B cell (primary cell): Measurements from ENCODE around the gene IL18R1. TPM values are rescaled to one million over a fixed set of nuclear protein-coding genes. Genes with fewer than 3 reads are reported as not detected.

Experiments
- ATAC-seq: fragments of 200-7000 bp; cut with Tn5 transposase; one replicate; pipeline ENCODE4 v1.10.0; 2021; ENCODE audit warnings: low read depth, mild to moderate bottlenecking, moderate number of reproducible peaks, moderate library complexity
- CTCF ChIA-PET: fragments of 350-600 bp; sonication (Branson Sonifier 250); formaldehyde crosslinking; loops from one replicate; lab custom pipeline; 2021; ENCODE audit warnings: antibody characterized with exemption, inconsistent platforms; lab: Charles Lee
- POLR2A ChIA-PET: fragments of 350-600 bp; sonication (Branson Sonifier 250); formaldehyde crosslinking; loops from one replicate; lab custom pipeline; 2021; ENCODE audit warnings: antibody characterized with exemption; lab: Charles Lee
- DNase-seq: peaks from one replicate; pipeline ENCODE4 v3.0.0; 2013
- H2AFZ ChIP-seq: 2 replicates; pipeline ENCODE4 v1.6.1; 2012; ENCODE audit warnings: mild to moderate bottlenecking, low read depth, low read length; ENCODE audit not compliant: insufficient read depth, poor library complexity, severe bottlenecking
- H3K27ac ChIP-seq, 2 donors: 1 replicate in 1 of 2; 2 replicates in 1 of 2; pipeline ENCODE4 v1.5.1; 2012 to 2013; ENCODE audit warnings: low read length in 2 of 2, mild to moderate bottlenecking in 2 of 2, moderate library complexity in 1 of 2
- H3K27me3 ChIP-seq, 4 experiments: fragments of 200-600 bp in 1 of 4; sonication (generic) in 1 of 4; replicated peaks in 1 of 4; 1 replicate in 2 of 4; 2 replicates in 2 of 4; pipeline versions ENCODE4 v1.6.1 to v1.7.0; 2013 to 2016; ENCODE audit warnings: low read length in 3 of 4, mild to moderate bottlenecking in 2 of 4, mixed read lengths in 1 of 4, moderate library complexity in 1 of 4; ENCODE audit not compliant: insufficient read depth in 4 of 4, control insufficient read depth in 3 of 4; ENCODE audit errors: control extremely low read depth in 1 of 4
- H3K36me3 ChIP-seq, 2 experiments: replicated peaks in 1 of 2; 1 replicate in 1 of 2; 2 replicates in 1 of 2; pipeline versions ENCODE4 v1.6.1 to v1.7.1; 2013; ENCODE audit warnings: low read length in 1 of 2; ENCODE audit not compliant: insufficient read depth in 2 of 2, control insufficient read depth in 1 of 2; ENCODE audit errors: control extremely low read depth in 1 of 2, extremely low read depth in 1 of 2
- H3K4me1 ChIP-seq, 2 donors: fragments of 200-600 bp in 1 of 2; sonication (generic) in 1 of 2; 1 replicate in 1 of 2; 2 replicates in 1 of 2; pipeline versions ENCODE4 v1.5.1 to v1.6.1; 2013 to 2017; ENCODE audit warnings: low read length in 2 of 2; ENCODE audit not compliant: control insufficient read depth in 2 of 2, insufficient read depth in 2 of 2
- H3K4me2 ChIP-seq: replicated peaks from 2 replicates; pipeline ENCODE3; 2012; ENCODE audit warnings: mild to moderate bottlenecking, low read depth, low read length; ENCODE audit not compliant: poor library complexity, severe bottlenecking
- H3K4me3 ChIP-seq, 5 experiments: fragments of 200-600 bp in 1 of 5; sonication (generic) in 1 of 5; 1 replicate in 3 of 5; 2 replicates in 2 of 5; pipeline versions ENCODE4 v1.5.1 to v1.7.0; 2011 to 2016; ENCODE audit warnings: low read length in 4 of 5, mild to moderate bottlenecking in 4 of 5, low read depth in 2 of 5, control low read depth in 1 of 5, moderate library complexity in 1 of 5; ENCODE audit not compliant: insufficient read depth in 1 of 5; ENCODE audit errors: control extremely low read depth in 1 of 5, extremely low read depth in 1 of 5
- H3K79me2 ChIP-seq: fragments of 200-600 bp; sonication (generic); one replicate; pipeline ENCODE4 v1.6.0; 2016; ENCODE audit warnings: low read length; ENCODE audit not compliant: control insufficient read depth, insufficient read depth
- H3K9ac ChIP-seq: fragments of 200-600 bp; sonication (generic); 2 replicates; pipeline ENCODE4 v1.6.1; 2017; ENCODE audit warnings: mild to moderate bottlenecking, low read length, moderate library complexity
- H3K9me3 ChIP-seq, 3 donors: one replicate each; pipeline versions ENCODE4 v1.6.1 to v1.7.1; 2013; ENCODE audit warnings: low read length in 2 of 3; ENCODE audit not compliant: control insufficient read depth in 2 of 3, insufficient read depth in 1 of 3; ENCODE audit errors: control extremely low read depth in 1 of 3
- H4K20me1 ChIP-seq: 2 replicates; pipeline ENCODE4 v1.6.0; 2012; ENCODE audit warnings: mild to moderate bottlenecking, low read length; ENCODE audit not compliant: insufficient read depth, control insufficient read depth, poor library complexity, severe bottlenecking
- H3K27ac Mint-ChIP-seq: one replicate; pipeline ENCODE4 v1.8.0; 2021; ENCODE audit warnings: mixed read lengths
- H3K27me3 Mint-ChIP-seq: one replicate; pipeline ENCODE4 v1.8.0; 2021; ENCODE audit warnings: mixed read lengths
- H3K4me1 Mint-ChIP-seq: one replicate; pipeline ENCODE4 v1.8.0; 2021; ENCODE audit warnings: mixed read lengths
- H3K4me3 Mint-ChIP-seq: one replicate; pipeline ENCODE4 v1.8.0; 2021; ENCODE audit warnings: mixed read lengths
- H3K9me3 Mint-ChIP-seq: one replicate; pipeline ENCODE4 v1.8.0; 2022; ENCODE audit warnings: mixed read lengths; ENCODE audit not compliant: insufficient read depth
- CTCF ChIP-seq: fragments of 200-600 bp; IDR thresholded peaks from one replicate; pipeline ENCODE4 v1.8.0; 2022; ENCODE audit warnings: antibody characterized with exemption, mild to moderate bottlenecking
- EZH2 ChIP-seq: IDR thresholded peaks from 2 replicates; pipeline ENCODE4 v1.6.1; 2012; ENCODE audit warnings: borderline replicate concordance, low read depth, mild to moderate bottlenecking, moderate library complexity, low read length; ENCODE audit not compliant: insufficient read depth, poor library complexity, severe bottlenecking
- WGBS: methylation state at CpG from one replicate; pipeline ENCODE4 v1.1.5; 2013; ENCODE audit warnings: missing lambda C conversion rate; ENCODE audit not compliant: insufficient coverage; 5-methylcytosine and 5-hydroxymethylcytosine counted together
- intact Hi-C: fragments of 100-400 bp; cut with micrococcal nuclease; formaldehyde crosslinking; loops from one replicate; pipeline ENCODE4 v1.10.0; 2022
- polyA plus RNA-seq: library from polyadenylated mRNA; depleted of rRNA; stranded (reverse); fragments of >200 nt; gene quantifications from 2 replicates; pipeline ENCODE4 v1.2.3, GENCODE V29; 2012
- total RNA-seq, 2 donors: library from RNA; stranded (reverse); fragments of 120-200 nt in 1 of 2; gene quantifications; 1 replicate in 1 of 2; 2 replicates in 1 of 2; pipeline versions ENCODE4 v1.2.3 to v1.2.4, GENCODE V29; 2013 to 2022

Gene IL18R1
- total and polyA plus RNA-seq, 2 donors (not counting 1 experiment from before 2014, with no cell fraction given), result 1.1 TPM

- peaks cover 23% of the 10 kb centered on the region for H3K4me1 Mint-ChIP-seq
- no peak overlapping the region for H3K4me2 ChIP-seq
- peaks cover 9 to 23% of the 10 kb centered on the region in 2 donors for H3K4me1 ChIP-seq
- no peak overlapping the region for H3K9ac ChIP-seq
- DNase-seq (no peak), ATAC-seq (no peak)
- no peaks in the 10 kb centered on the region for H3K27me3 Mint-ChIP-seq
- no peak overlapping the region for H3K4me3 Mint-ChIP-seq
- intact Hi-C loops, result loop anchor here (5.0 kb wide), 3 partner anchors 63 to 107 kb away; partner anchors contain the start of gene IL18RAP
- WGBS, result no CpG with 5 or more reads among the region's 3 CpGs
- ChIA-PET POLR2A (no interaction called here), CTCF (no interaction called here)
- no peaks in the 10 kb centered on the region for H4K20me1 ChIP-seq
- TF ChIP-seq EZH2 (no peak), CTCF (no peak)
- no peaks in the 10 kb centered on the region for H3K9me3 Mint-ChIP-seq
- H2AFZ ChIP-seq, result no peak overlapping the region
- H3K9me3 ChIP-seq, result no peaks in the 10 kb centered on the region
- no peaks in the 10 kb centered on the region for H3K27me3 ChIP-seq
- no peak overlapping the region for H3K4me3 ChIP-seq
- H3K79me2 ChIP-seq, result no peaks in the 10 kb centered on the region
- H3K36me3 ChIP-seq, result no peaks in the 10 kb centered on the region
- H3K27ac ChIP-seq, result no peak overlapping the region
- no peak overlapping the region for H3K27ac Mint-ChIP-seq
Observed at GRCh38 chr2:102359527-102359926, 3.9 kb downstream of the IL18R1 start.

GRCh38 chr2:102361632-102362241, 6.1 kb downstream of the IL18R1 start:
- no peak for DNase-seq
- H3K4me3 ChIP-seq, result no peak overlapping the region
- TF ChIP-seq CTCF, result no peak
- no peak for TF ChIP-seq EZH2
- no peak overlapping the region for H2AFZ ChIP-seq
- peaks cover 12% of the 10 kb centered on the region for H3K4me1 Mint-ChIP-seq
- H3K4me1 ChIP-seq, result peaks cover 5 to 18% of the 10 kb centered on the region in 2 donors
- no peak for ATAC-seq
- H3K79me2 ChIP-seq, result no peaks in the 10 kb centered on the region
- H3K4me2 ChIP-seq, result no peak overlapping the region
- H4K20me1 ChIP-seq, result no peaks in the 10 kb centered on the region
- WGBS, result no CpG with 5 or more reads among the region's 5 CpGs
- H3K9me3 ChIP-seq, result peaks cover 0 to 16% (median 10%) of the 10 kb centered on the region in 3 donors
- intact Hi-C loops, result no loop called here
- H3K27me3 Mint-ChIP-seq, result no peaks in the 10 kb centered on the region
- H3K27ac ChIP-seq, result no peak overlapping the region
- CTCF ChIA-PET, result no interaction called here
- H3K27me3 ChIP-seq, result no peaks in the 10 kb centered on the region
- no peak overlapping the region for H3K4me3 Mint-ChIP-seq
- H3K9me3 Mint-ChIP-seq, result peaks cover 10% of the 10 kb centered on the region
- no peak overlapping the region for H3K9ac ChIP-seq
- H3K36me3 ChIP-seq, result no peaks in the 10 kb centered on the region
- POLR2A ChIA-PET, result no interaction called here
- no peak overlapping the region for H3K27ac Mint-ChIP-seq
